ENCODE data around the gene TMEM87A.
A peak's percentile ranks its signal among the peaks of the same experiment; 100 is the strongest.

Gene TMEM87A

DNA sequence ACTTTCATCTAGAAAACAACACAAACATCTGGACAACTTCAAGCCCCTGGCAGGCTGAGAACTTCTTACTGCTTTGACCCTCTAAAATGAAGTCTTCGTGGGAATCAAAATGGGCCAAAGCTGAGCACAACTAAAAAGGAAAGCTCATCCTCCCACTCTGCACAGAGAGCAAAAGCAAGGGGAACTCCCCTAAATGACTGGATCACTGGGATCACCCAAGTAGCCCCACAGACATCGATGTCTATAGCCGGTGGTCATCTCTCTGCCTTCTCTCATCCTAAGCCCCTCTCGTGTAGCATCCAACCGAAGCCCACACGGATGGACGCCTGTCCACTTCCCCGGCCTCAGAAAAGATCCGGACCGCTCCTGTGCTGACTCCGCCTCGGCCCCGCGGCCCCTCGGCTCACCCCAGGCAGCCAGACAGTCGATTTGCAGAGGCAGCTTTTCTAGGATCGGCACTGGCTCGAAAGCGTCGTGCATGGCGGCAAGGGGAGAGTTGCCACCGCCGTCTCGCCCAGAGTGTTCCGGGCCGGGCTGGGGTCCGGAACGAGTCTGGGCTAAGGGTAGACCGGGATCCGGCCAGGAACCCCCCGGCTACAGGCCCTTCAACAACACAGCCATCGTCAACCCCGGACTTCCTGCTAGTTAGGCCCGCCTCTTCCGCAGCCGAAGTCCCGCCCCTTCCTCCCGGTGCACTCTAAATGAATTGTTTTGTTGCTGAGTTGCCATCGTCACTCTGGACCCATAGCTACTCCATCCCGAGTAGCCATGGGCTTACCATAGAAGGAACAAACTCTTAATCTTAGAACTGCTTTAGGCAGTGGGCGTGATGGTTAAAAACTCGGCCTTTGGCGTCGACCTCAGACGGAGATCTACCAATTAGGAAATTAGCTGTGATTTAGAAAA is 65.3 kb downstream of the TMEM87A start, which contains the start of gene VPS39:
Gene VPS39, minus strand, starts transcription at position 631 of the 906 bp plus-strand sequence. Its CDS starts 151 bp downstream, at position 480.
- DNase-seq (ENCODE audit: extremely low read depth in 1 of 2, low read depth in 1 of 2) = peak; percentile 55 to 79

DNA sequence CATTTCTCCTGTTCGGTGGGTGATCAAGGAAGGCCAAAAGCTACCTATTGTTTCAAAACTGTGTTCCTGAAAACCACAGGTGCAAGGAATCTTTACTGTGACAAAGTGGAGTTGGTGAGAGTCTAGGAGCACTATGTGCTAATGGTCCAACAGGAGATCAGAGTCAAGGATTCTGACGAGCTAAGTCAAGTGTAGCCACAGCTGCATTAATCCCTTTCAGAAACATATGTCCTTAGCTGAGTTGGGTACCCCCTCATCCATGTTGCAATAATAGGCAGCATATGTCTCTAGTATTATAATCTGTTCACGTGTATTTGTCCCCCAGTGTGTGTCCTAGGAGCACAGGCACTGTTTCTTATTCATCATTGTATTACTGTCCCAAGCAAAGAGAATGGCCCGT is 66.8 kb downstream of the TMEM87A start:
- DNase-seq (ENCODE audit: extremely low read depth in 1 of 2, low read depth in 1 of 2) = no peak

DNA sequence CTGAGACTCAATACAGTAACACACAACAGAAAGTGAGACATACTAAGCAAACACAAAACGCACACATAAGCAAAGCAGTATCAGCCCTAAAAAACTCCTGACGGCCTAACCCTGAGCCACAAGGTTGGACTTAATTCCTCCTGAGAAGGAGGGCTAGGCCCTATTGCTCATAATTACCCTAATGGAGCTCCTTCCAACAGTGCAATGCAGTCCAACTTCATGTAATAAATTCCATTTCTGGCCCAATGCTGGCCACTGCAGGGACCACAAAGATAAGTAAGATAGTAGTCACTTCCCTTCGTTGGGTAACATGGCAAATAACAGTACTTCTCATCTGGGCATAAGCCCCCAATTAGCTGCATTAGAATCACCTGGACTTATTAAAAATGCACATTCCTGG is 69.3 kb downstream of the TMEM87A start:
- DNase-seq (ENCODE audit: extremely low read depth in 1 of 2, low read depth in 1 of 2) = no peak

DNA sequence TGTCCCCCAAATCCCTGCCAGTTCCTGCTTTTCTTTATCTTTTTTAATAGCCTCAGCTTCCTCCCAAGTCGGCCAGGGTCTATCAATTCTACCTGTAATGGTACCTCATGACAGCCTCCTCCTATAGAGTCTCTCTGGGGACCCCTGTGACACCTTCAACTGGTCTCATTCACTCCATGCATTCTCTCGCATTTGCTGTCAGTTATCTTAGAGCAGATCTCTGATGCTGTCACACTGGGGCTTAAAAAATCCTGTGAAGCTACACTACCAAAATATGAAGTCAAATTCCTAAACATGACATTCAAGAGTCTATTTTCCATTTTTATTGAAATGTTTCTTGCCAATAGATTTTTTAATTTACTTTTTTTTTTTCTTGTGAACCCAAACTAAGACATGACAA is 70.6 kb downstream of the TMEM87A start:
- no peak for DNase-seq (ENCODE audit: extremely low read depth in 1 of 2, low read depth in 1 of 2)

DNA sequence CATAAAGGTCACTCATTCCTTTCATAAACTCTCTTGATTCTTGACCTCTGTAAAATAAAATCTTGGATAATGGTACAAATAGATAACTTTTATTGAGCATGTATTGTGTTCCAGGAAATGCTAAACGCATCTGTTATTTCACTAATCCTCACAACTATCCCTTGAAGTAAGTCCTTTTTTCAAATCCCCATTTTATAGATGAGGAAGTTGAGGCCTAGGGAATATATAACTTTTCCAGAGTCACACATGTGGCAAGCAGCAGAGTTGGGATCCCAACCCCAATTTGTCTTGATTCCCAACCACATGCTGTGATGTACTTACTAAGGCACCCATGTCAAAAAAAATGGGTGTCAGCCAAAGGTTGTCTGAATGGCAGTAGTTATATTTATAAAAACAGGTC is 71.4 kb downstream of the TMEM87A start:
- DNase-seq (ENCODE audit: extremely low read depth in 1 of 2, low read depth in 1 of 2) = no peak

DNA sequence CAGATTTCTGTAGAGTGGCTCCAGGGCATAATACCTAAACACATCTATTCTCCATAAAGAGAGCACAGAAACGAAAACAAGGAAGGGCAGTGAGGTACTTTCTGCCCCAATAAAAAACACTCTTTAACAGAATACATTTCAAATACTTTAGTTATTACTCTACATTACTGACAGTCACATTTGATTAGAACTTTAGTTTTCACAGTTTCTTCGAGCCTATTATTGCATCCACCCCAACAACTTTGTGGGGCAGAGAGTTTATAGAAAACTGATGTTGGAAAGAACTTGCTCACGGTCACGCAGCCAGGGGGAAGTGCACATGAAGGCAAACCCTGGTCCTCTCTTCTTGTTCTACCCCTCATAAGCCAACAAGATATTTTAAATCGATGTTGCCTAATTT is 74.1 kb downstream of the TMEM87A start:
- DNase-seq (ENCODE audit: extremely low read depth in 1 of 2, low read depth in 1 of 2) = no peak

DNA sequence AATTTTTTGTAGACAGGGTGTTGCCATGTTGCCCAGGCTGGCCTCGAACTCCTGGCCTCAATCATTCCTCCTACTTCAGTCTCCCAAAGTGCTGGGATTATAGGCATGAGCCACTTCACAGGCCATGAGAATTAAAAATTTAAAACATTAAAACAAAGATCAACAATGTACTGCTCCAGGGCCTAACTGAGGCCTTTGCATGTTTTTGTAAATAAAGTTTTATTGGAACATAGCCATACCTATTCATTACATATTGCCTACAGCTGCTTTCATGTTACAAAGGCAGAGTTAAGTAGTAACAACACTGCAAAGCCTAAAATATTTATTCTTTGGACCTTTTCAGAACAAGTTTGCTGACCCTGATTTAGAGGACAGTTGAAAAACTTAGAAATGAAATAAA is 74.7 kb downstream of the TMEM87A start:
- DNase-seq (ENCODE audit: extremely low read depth in 1 of 2, low read depth in 1 of 2) = no peak

DNA sequence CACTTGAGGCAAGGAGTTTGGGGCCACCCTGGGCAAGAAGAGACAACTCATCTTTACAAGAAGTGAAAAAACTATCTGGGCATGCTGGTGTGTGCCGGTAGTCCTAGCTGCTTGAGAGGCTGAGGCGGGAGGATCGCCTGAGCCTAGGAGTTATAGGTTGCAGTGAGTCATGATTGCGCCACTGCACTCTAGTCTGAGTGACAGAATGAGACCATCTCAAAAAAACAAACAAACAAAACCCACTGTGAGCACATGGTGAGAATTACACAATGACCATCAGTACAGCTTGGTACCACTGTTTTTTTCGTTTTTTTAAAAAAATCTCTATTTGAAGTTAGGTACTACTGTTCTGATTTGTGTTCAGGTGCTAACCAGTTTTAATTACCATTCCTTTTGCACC is 78.7 kb downstream of the TMEM87A start:
- no peak for DNase-seq (ENCODE audit: extremely low read depth in 1 of 2, low read depth in 1 of 2)

DNA sequence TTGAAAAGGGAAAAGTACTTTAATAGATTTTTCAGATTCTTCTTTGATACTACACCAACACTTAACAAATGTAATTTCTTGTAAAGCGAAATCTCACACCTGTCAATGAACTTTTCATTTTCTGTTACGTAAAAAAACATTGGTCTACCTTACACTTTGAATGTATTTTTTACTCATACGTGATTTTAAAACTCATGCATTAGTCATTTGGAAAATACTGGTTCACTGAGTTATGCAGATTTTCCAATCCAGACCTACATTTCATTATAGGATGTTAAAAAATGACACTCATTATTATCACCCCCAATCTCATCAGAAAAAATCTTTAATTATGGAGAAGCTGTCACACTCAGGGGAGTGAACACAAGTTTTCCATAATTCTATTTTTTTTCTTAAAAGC is 79.8 kb downstream of the TMEM87A start:
- no peak for DNase-seq (ENCODE audit: extremely low read depth in 1 of 2, low read depth in 1 of 2)

DNA sequence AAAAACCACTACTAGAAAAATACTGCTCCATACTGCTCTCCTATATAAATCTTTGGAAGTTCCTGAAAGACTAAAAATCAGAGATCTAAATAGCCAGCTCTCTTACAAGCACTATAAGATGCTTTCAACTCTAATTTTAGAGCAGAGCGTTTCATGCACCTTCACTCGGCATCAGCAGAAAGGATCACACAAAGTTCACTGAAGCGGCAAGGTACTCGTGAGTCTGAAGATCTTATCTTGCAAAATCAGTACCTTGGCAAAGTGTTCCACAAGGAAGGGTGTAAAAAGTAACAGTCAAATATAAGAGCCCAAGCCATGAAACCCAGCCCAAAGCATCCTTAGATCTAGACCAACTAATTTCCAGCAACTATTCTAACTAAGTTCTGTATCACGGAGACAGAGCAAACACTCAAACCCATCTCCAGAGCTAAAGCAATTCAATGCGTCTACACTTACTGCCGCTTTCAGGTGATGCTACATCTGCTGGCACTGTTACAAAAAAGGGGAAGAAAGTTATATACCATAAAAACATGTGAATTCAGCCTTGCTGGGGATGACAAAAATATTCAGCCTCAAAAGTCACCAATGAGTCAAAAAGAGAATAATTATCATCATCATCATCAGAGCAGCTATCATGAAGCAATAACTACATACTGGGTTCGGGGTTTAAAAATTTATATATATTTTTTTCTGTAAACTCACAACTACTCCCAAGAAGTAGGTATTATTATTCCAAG is 81.5 kb downstream of the TMEM87A start:
- no peak for DNase-seq (ENCODE audit: extremely low read depth in 1 of 2, low read depth in 1 of 2)

DNA sequence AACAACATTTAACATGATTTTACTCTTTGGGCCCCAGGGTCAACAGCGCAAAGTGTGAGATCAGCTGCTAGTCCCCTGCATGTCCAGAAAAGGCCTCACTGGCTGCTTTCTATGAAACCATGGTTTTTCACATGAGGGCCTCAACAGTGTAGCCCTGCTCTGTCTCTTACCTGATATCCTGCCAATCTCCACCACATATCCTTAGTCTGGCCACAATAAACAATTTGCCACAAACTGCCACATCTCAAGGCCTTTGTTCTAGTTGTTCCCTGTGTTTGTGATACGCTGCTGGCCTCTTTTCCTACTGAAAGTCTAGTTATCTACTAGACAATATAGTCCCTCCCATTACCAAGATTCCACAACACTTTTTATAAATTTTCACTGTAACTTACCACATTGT is 82.9 kb downstream of the TMEM87A start:
- no peak for DNase-seq (ENCODE audit: extremely low read depth in 1 of 2, low read depth in 1 of 2)

DNA sequence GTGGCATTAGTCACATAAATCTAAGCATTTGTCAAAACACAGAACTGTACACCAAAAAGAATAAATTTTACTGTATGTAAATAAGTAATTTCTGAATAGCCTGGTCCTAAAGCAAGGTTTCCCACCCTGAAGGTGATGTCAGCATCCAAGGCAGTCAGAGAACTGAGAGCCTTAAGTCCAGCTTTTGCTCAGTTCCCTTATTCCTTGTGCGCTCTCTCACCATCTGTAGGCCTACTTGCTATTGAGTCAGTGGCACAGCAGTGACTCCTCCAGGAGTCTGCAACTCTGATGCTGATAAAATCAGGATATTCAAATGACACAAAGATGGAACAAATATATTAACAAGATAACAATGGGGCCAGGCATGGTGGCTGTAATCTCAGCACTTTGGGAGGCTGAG is 87.4 kb downstream of the TMEM87A start:
- no peak for DNase-seq (ENCODE audit: extremely low read depth in 1 of 2, low read depth in 1 of 2)

DNA sequence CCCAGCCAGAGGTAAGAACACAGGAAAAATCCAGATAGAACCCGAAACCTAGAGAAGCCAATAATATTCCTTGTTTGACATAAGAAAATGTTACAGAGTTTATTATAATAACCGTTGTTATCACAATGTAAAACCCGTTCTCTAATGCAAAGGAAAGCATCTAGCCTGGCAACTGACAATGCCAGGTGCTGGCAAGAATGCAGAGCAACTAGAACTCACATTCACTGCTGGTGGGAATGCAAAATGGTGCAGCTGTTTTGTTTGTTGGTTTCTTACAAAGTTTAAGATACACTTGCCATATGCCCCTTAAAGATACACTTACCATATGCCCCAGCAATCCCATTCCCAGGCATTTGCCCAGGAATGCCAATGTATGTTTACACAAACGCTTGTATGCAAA is 88.5 kb downstream of the TMEM87A start:
- no peak for DNase-seq (ENCODE audit: extremely low read depth in 1 of 2, low read depth in 1 of 2)

DNA sequence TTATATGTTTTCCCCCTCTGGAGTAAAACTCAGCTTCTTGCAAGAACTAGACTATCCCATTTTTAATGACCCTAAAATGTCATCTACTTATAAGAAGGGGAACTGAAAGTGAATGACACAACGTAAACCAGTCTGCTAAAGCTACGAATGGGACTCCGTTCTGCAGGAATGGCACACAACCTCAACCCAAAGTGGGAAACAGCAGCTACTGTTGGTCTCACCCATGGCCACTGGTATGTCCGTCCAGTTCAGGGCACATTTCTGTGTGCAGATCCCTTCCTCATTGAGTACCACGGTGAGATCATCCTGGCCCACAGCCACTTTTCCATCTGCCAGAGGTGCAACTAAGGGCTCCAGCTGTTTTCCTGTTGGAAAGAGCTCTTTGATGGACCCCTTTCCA is 88.9 kb downstream of the TMEM87A start:
- DNase-seq (ENCODE audit: extremely low read depth in 1 of 2, low read depth in 1 of 2) = no peak

DNA sequence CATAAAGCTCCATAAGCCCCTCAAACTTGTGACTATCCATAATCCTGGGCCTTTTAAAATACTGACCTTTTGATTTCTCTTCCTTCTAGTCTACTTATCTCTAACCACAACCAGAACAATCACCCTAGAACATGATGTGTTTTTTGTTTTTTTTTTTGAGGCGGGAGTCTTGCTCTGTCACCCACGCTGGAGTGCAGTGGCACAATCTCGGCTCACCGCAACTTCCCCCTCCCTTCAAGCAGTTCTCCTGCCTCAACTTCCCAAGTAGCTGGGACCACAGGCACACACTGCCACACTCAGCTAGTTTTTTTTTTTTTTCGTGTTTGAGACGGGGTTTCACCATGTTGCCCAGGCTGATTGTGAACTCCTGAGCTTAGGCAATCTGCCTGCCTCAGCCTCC is 90.3 kb downstream of the TMEM87A start:
- no peak for DNase-seq (ENCODE audit: extremely low read depth in 1 of 2, low read depth in 1 of 2)

DNA sequence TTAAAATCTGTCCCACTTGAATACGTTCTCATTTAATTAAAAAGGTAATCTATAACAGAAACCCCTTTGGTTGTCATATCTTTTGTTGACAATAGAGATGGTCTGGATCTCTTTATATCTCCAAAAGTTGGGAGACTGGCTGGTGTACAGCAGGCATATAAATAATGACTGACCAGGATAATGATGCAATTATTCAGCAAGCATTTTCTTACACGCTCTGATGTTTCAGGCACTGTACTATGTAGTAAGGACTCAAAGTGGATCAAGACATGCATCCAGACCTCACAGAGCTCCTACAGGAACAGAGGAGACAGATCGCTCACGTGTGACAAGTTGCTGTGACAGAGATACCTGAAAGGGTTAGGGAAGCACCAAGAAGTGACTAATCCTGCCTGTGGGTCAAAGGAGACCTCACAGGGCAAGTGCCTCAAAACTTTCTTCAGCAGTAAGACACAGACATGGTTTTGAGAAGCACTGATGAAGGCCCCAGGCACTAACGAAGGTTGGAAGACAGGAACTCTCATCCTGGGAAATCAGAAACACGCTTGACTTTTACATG is 90.8 kb downstream of the TMEM87A start:
- no peak for DNase-seq (ENCODE audit: extremely low read depth in 1 of 2, low read depth in 1 of 2)

DNA sequence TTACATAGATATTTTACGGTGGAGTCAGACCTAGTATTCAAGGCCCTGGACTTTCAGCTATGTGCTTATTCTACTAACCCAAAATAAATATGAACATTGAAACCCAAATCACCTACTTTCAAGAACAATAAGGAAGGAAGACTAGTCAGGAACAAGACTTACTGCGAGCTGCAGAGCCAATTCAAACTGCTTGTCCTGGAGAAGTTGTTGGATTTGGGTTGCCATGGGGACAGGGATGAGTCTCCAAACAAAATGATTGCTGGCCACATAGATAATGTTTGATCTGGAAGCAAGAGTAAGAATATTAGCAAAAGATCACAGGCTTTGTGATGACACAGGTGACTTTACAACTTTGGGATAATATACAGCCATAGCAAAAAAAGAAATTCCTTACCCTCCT is 95.2 kb downstream of the TMEM87A start:
- DNase-seq (ENCODE audit: extremely low read depth in 1 of 2, low read depth in 1 of 2) = no peak

DNA sequence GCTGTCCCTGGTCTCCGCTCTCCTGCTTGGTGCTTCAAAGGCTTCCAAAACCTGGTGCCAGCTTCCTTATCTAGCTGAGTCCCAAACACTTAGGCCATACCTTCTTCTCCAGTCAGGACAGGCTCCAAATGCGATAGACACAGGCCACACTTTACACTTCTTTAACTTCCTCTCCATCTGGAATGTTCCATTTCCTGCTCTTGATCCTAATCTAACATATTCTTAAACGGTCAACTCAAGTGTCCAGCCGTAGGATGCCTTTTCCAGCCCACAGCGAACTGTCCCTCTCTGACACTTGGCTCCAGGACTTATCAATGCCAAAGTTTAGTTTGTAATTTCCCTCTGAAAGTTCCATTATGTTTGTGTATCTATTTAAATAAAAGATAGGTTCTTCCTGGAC is 97.6 kb downstream of the TMEM87A start:
- DNase-seq (ENCODE audit: extremely low read depth in 1 of 2, low read depth in 1 of 2) = no peak

DNA sequence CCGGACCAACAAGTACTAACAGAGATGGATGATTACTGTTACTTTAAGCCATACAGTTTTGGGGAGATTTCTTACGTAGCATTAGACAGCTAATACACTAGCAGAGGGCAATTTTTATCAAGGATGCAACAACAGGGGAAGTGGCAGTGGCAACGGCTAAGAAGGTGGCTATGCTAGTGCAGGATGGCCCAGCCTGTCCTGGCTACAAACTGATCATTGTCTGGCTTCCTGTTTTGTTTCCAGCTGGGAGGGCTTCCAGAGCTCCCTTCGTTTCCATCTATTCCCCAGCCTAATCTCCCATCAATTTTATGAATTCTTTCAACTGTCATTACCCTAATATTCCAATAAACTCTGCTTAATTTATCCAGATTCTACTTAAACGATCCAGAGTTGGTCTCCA is 100.8 kb downstream of the TMEM87A start:
- no peak for DNase-seq (ENCODE audit: extremely low read depth in 1 of 2, low read depth in 1 of 2)

DNA sequence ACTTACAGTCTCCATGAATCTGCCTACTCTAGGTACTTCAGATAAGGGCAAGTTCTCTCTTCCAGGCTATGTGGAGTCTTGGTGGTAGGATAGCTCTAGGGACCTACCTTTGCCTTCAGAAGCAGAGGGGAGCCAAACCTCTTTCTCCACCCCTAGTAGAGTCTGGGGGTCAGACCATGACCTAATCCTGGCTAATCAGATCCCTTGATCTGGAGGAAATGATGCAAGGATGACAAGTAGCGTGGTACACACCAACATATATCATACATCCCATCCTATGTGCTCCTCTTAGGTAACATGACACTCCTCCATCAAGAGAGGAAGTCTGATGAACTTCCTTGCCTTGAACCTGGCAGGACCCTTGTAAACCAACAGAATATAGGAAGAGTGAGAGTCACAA is 101.4 kb downstream of the TMEM87A start:
- DNase-seq (ENCODE audit: extremely low read depth in 1 of 2, low read depth in 1 of 2) = no peak

DNA sequence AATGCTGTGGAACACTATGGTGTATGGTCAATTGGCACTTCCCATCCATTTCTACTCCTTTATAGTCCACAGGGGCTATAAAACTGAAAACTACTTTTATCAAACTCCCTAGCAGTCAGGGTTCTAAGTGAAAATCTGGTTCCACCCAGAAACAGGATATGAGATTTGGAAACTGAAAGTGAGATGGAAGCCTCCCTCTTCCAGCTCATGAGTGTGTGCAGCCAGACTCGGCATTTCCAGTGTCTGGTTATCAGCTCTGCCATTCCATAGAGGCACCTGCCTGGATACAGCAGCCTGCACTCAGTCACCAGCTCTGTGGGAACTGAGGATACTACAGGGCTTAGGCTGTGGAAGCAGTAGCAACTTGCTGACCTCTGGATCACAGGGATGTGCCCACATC is 102.1 kb downstream of the TMEM87A start:
- no peak for DNase-seq (ENCODE audit: extremely low read depth in 1 of 2, low read depth in 1 of 2)

Data from stimulated activated CD8-positive, alpha-beta memory T cell treated with anti-CD3 and anti-CD28 coated beads, Interleukin-7, amount 100 ng/mL, for 48 hours (primary cell).